K562 (cell line): ENCODE measurements around the gene RBM28. TPM values are rescaled to one million over a fixed set of nuclear protein-coding genes. Genes with fewer than 3 reads are reported as not detected.

Experiments
- ATAC-seq: fragments of 200-7000 bp; cut with Tn5 transposase; 3 replicates; pipeline ENCODE4 v1.9.1; 2020; ENCODE audit warnings: moderate library complexity
- BruUV-seq: library from RNA; stranded (reverse); fragments of 400-500 nt; replicated peaks from 2 replicates; lab custom pipeline; 2021; lab: Mats Ljungman, UMichigan
- CTCF ChIA-PET: fragments of 300-600 bp; formaldehyde crosslinking; extraction: SDS; loops from one replicate; lab custom pipeline; 2021; ENCODE audit warnings: low intra/inter-chr PET ratio; lab: Yijun Ruan, JAX
- POLR2A ChIA-PET: fragments of 300-600, 350-650 bp; sonication (Branson Sonifier 250); formaldehyde crosslinking; extraction: SDS; loops from one replicate; lab custom pipeline; 2021; ENCODE audit warnings: antibody characterized with exemption, inconsistent platforms; lab: Yijun Ruan, JAX
- DNase-seq, 4 experiments: peaks; one replicate each; pipeline versions ENCODE4 v3.0.0 to v3.0.0-alpha.2; 2011 to 2018; ENCODE audit warnings: low spot score in 3 of 4, mixed read lengths in 3 of 4; ENCODE audit errors: extremely low read depth in 1 of 4
- FAIRE-seq: peaks from 2 replicates; lab custom pipeline; 2011; peaks lifted over from hg19 to GRCh38; lab: Jason Lieb, UNC
- H2AFZ ChIP-seq: 2 replicates; pipeline ENCODE4 v1.6.0; 2011; ENCODE audit warnings: low read depth, low read length, control low read depth, inconsistent platforms
- H3K27ac ChIP-seq: fragments of 200-600 bp; 3 replicates; pipeline ENCODE4 v1.8.0; 2011; ENCODE audit warnings: low read depth, mild to moderate bottlenecking, control low read depth, inconsistent platforms, low read length, moderate library complexity, mixed read lengths; ENCODE audit errors: extremely low read depth
- H3K27me3 ChIP-seq, 2 experiments: fragments of 300-600 bp in 1 of 2; 2 replicates in 1 of 2; 3 replicates in 1 of 2; pipeline versions ENCODE4 v1.6.0 to v1.8.0; 2011; ENCODE audit warnings: inconsistent platforms in 2 of 2, low read length in 2 of 2, mild to moderate bottlenecking in 1 of 2, mixed read lengths in 1 of 2, moderate library complexity in 1 of 2; ENCODE audit not compliant: control insufficient read depth in 2 of 2, insufficient read depth in 2 of 2
- H3K36me3 ChIP-seq: fragments of 300-600 bp; 3 replicates; pipeline ENCODE4 v1.8.0; 2011; ENCODE audit warnings: mild to moderate bottlenecking, low read length, inconsistent platforms; ENCODE audit not compliant: control insufficient read depth, insufficient read depth
- H3K4me1 ChIP-seq, 2 experiments: fragments of 200-600 bp in 1 of 2; replicated peaks in 1 of 2; 2 replicates in 1 of 2; 3 replicates in 1 of 2; pipeline versions ENCODE4 v1.5.1 to v1.8.0; 2011; ENCODE audit warnings: inconsistent platforms in 2 of 2, low read length in 2 of 2, mild to moderate bottlenecking in 1 of 2, mixed read lengths in 1 of 2, moderate library complexity in 1 of 2; ENCODE audit not compliant: control insufficient read depth in 2 of 2, insufficient read depth in 2 of 2
- H3K4me2 ChIP-seq: 2 replicates; pipeline ENCODE4 v1.6.1; 2011; ENCODE audit warnings: low read length, control low read depth, inconsistent platforms, mixed read lengths; ENCODE audit not compliant: insufficient read depth
- H3K4me3 ChIP-seq: fragments of 200-600 bp; sonication (generic), shearing (Covaris generic); 2 replicates; pipeline ENCODE4 v1.5.1; 2016; ENCODE audit warnings: control low read depth, inconsistent platforms
- H3K79me2 ChIP-seq: fragments of 200-600 bp; 3 replicates; pipeline ENCODE4 v1.8.0; 2011; ENCODE audit warnings: low read length, inconsistent platforms; ENCODE audit not compliant: control insufficient read depth, insufficient read depth
- H3K9ac ChIP-seq, 2 experiments: 2 replicates each; pipeline versions ENCODE4 v1.6.0 to v1.6.1; 2011; ENCODE audit warnings: low read depth in 2 of 2, low read length in 2 of 2, control low read depth in 1 of 2, inconsistent platforms in 1 of 2, mild to moderate bottlenecking in 1 of 2, mixed read lengths in 1 of 2; ENCODE audit not compliant: insufficient read depth in 1 of 2
- H3K9me1 ChIP-seq: one replicate; pipeline ENCODE4 v1.6.0; 2011; ENCODE audit warnings: inconsistent platforms, mild to moderate bottlenecking, low read length, moderate library complexity; ENCODE audit not compliant: control insufficient read depth, insufficient read depth
- H3K9me3 ChIP-seq: replicated peaks from 2 replicates; pipeline ENCODE4 v1.5.1; 2011; ENCODE audit warnings: low read depth, low read length, inconsistent platforms; ENCODE audit not compliant: control insufficient read depth, insufficient read depth
- H4K20me1 ChIP-seq: replicated peaks from 2 replicates; pipeline ENCODE4 v1.6.1; 2011; ENCODE audit warnings: low read length, inconsistent platforms, mixed read lengths; ENCODE audit not compliant: control insufficient read depth, insufficient read depth
- ARHGAP35 ChIP-seq: fragments of 450-650 bp; IDR thresholded peaks from 2 replicates; pipeline ENCODE4 v1.6.1; 2018; ENCODE audit not compliant: partially characterized antibody
- BCOR ChIP-seq: fragments of 450-650 bp; IDR thresholded peaks from 2 replicates; pipeline ENCODE4 v1.6.1; 2016
- ETS2 ChIP-seq: IDR thresholded peaks from 2 replicates; pipeline ENCODE4 v1.6.1; 2016; ENCODE audit warnings: borderline replicate concordance, missing genetic modification characterization, mild to moderate bottlenecking, moderate library complexity, missing compliant biosample characterization; ENCODE audit not compliant: poor library complexity, severe bottlenecking
- FIP1L1 ChIP-seq: fragments of 200-400 bp; formaldehyde crosslinking; IDR thresholded peaks from 2 replicates; pipeline ENCODE4 v1.6.1; 2018; ENCODE audit warnings: mild to moderate bottlenecking, low read depth, low read length; ENCODE audit not compliant: poor library complexity, severe bottlenecking
- GATA2 ChIP-seq: sonication (generic); formaldehyde crosslinking; IDR thresholded peaks from 2 replicates; pipeline ENCODE4 v1.4.0; 2020; ENCODE audit warnings: mild to moderate bottlenecking, missing genetic modification reagents
- MCM2 ChIP-seq: fragments of 450-650 bp; IDR thresholded peaks from 2 replicates; pipeline ENCODE4 v1.6.1; 2017; ENCODE audit warnings: low read depth, mild to moderate bottlenecking
- RBM17 ChIP-seq: fragments of 200-400 bp; formaldehyde crosslinking; IDR thresholded peaks from 2 replicates; pipeline ENCODE4 v1.6.1; 2017; ENCODE audit warnings: low read depth, mild to moderate bottlenecking, low read length, borderline replicate concordance
- RFX5 ChIP-seq: IDR thresholded peaks from 2 replicates; pipeline ENCODE4 v1.6.1; 2011; ENCODE audit warnings: low read depth, mild to moderate bottlenecking, improper control_type of control experiment, low read length
- U2AF1 ChIP-seq: fragments of 200-400 bp; formaldehyde crosslinking; optimal IDR thresholded peaks from 2 replicates; pipeline ENCODE3; 2017; ENCODE audit warnings: mild to moderate bottlenecking, low read depth, low read length, moderate library complexity
- ZNF184 ChIP-seq: sonication (generic); formaldehyde crosslinking; IDR thresholded peaks from 2 replicates; pipeline ENCODE4 v1.5.0; 2020; ENCODE audit warnings: missing genetic modification reagents
- WGBS: fragments of 100-300 bp; shearing (Covaris generic); methylation state at CpG from one replicate; pipeline ENCODE4 v1.1.6; 2016; ENCODE audit warnings: low coverage, mixed read lengths; ENCODE audit not compliant: insufficient coverage; ENCODE audit errors: missing lambda C conversion rate; 5-methylcytosine and 5-hydroxymethylcytosine counted together
- in situ Hi-C: fragments of 300-500 bp; cut with MboI; formaldehyde crosslinking; loops from 4 replicates; pipeline ENCODE4 v1.15.0; 2018; ENCODE audit warnings: inconsistent platforms, mixed read lengths
- intact Hi-C: fragments of 100-400 bp; cut with micrococcal nuclease; formaldehyde crosslinking; loops from 2 replicates; pipeline ENCODE4 v1.14.2; 2022
- polyA plus RNA-seq, 8 experiments: library from polyadenylated mRNA; depleted of rRNA in 4 of 8; stranded (reverse) in 5 of 8; unstranded in 3 of 8; fragments of >200 nt; fragmentation: Nextera tagmentation in 2 of 8; fragmentation: Illumina TruSeq in 1 of 8; extraction: Ambion mirVana in 2 of 8; extraction: Trizol in 1 of 8; gene quantifications; 2 replicates each; pipeline versions ENCODE4 v1.2.1 to v1.2.3, GENCODE V29; 2011 to 2014; ENCODE audit warnings: inconsistent platforms in 1 of 8, missing spikeins in 1 of 8
- total RNA-seq, 7 experiments: library from RNA; depleted of rRNA in 6 of 7; stranded (reverse); fragments of >200 nt in 6 of 7; fragmentation: Illumina TruSeq in 2 of 7; extraction: Trizol in 2 of 7; gene quantifications; 2 replicates each; pipeline versions ENCODE4 v1.2.1 to v1.2.3, GENCODE V29; 2011 to 2021; ENCODE audit warnings: low replicate concordance in 1 of 7
- TF ChIP-seq, protein P1 (sequence below), 3 experiments: fragments of 200-800 bp in 1 of 3; sonication (Bioruptor generic) in 1 of 3; sonication (generic) in 1 of 3; formaldehyde crosslinking in 1 of 3; IDR thresholded peaks; 2 replicates each; pipeline versions ENCODE4 v1.6.1 to v1.8.0; 2016 to 2022; ENCODE audit warnings: mild to moderate bottlenecking in 2 of 3, missing compliant biosample characterization in 2 of 3, missing genetic modification characterization in 2 of 3, missing genetic modification reagents in 1 of 3
- TF ChIP-seq, protein P2 (sequence below): fragments of 450-650 bp; IDR thresholded peaks from 2 replicates; pipeline ENCODE4 v1.6.1; 2014; ENCODE audit warnings: low read depth, mild to moderate bottlenecking, moderate library complexity, borderline replicate concordance
- TF ChIP-seq, protein P3 (sequence below): sonication (generic); formaldehyde crosslinking; IDR thresholded peaks from 2 replicates; pipeline ENCODE4 v1.8.0; 2022; ENCODE audit warnings: missing genetic modification reagents, mild to moderate bottlenecking, borderline replicate concordance
- TF ChIP-seq, protein P4 (sequence below): fragments of 450-650 bp; formaldehyde crosslinking; IDR thresholded peaks from 2 replicates; pipeline ENCODE4 v1.4.0; 2020; ENCODE audit warnings: mild to moderate bottlenecking, moderate library complexity
- TF ChIP-seq, protein P5 (sequence below): fragments of 450-650 bp; conservative IDR thresholded peaks from 2 replicates; pipeline ENCODE4 v1.6.1; 2016; ENCODE audit warnings: missing genetic modification characterization, low read depth, mild to moderate bottlenecking, missing compliant biosample characterization, moderate library complexity

RBM28 gene
- total and polyA plus RNA-seq, 9 of the 15 experiments (the other 6 are each of a cell fraction or from before 2014, with no cell fraction given), result 65.8 to 213 (median 138) TPM

DNA sequence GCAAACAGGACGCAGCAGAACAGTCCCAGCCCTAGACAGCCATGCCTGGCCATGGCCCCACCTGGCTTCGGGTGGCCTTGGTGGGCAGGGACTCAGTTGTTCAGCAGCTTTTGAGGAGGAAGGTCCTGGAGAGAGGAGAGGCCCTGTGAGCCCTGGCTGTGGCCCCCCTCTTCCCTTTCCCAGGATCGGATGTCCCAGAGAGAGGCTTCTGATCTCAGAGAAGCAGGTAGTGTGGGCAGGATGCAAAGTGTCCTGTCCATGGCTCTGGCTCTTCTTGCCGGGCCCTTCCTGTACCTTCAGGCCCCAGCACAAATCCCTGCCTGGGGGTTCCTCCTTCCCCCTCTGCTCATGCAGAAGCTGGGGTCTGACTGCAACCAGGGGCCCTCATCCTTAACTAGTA lies 16.2 kb upstream of the RBM28 start:
- ChIA-PET CTCF (no interaction called here), POLR2A (no interaction called here)
- DNase-seq, result no peak
- no peak overlapping the region for H3K4me2 ChIP-seq
- no peak overlapping the region for H3K27ac ChIP-seq
- WGBS, result 11% methylated on average over 4 of the region's 4 CpGs
- no peaks in the 10 kb centered on the region for H3K9me3 ChIP-seq
- no TSS peak for BruUV-seq
- H3K27me3 ChIP-seq, result peaks cover 61% of the 10 kb centered on the region in 2 experiments
- no peaks in the 10 kb centered on the region; the same call in 1 of the 2 replicates for H4K20me1 ChIP-seq
- ATAC-seq, result no peak
- H3K4me3 ChIP-seq, result no peak overlapping the region
- no peak for FAIRE-seq
- intact Hi-C loops, result no loop called here
- no peak overlapping the region for H3K9ac ChIP-seq
- H3K9me1 ChIP-seq, result no peaks in the 10 kb centered on the region
- in situ Hi-C loops, result no loop called here
- no peaks in the 10 kb centered on the region for H3K36me3 ChIP-seq
- H2AFZ ChIP-seq, result no peak overlapping the region
- H3K79me2 ChIP-seq, result no peaks in the 10 kb centered on the region
- peaks cover 6 to 21% of the 10 kb centered on the region in 2 experiments; a peak in 3 of 5 replicates for H3K4me1 ChIP-seq
- TF ChIP-seq, protein P1, sequence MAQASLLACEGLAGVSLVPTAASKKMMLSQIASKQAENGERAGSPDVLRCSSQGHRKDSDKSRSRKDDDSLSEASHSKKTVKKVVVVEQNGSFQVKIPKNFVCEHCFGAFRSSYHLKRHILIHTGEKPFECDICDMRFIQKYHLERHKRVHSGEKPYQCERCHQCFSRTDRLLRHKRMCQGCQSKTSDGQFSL (CRISPR knock-in tag; IDR thresholded peaks at IDR 0.05), result no peak
- TF ChIP-seq, protein P1 (tag; IDR thresholded peaks at IDR 0.05), result no peak
- TF ChIP-seq ZNF184 (no peak), GATA2 (no peak), FIP1L1 (no peak), BCOR (no peak), MCM2 (no peak), U2AF1 (no peak), RBM17 (no peak), ARHGAP35 (no peak), ETS2 (tag) (no peak), RFX5 (no peak)
- TF ChIP-seq, protein P2, sequence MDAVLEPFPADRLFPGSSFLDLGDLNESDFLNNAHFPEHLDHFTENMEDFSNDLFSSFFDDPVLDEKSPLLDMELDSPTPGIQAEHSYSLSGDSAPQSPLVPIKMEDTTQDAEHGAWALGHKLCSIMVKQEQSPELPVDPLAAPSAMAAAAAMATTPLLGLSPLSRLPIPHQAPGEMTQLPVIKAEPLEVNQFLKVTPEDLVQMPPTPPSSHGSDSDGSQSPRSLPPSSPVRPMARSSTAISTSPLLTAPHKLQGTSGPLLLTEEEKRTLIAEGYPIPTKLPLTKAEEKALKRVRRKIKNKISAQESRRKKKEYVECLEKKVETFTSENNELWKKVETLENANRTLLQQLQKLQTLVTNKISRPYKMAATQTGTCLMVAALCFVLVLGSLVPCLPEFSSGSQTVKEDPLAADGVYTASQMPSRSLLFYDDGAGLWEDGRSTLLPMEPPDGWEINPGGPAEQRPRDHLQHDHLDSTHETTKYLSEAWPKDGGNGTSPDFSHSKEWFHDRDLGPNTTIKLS, result no peak
- TF ChIP-seq, protein P3, sequence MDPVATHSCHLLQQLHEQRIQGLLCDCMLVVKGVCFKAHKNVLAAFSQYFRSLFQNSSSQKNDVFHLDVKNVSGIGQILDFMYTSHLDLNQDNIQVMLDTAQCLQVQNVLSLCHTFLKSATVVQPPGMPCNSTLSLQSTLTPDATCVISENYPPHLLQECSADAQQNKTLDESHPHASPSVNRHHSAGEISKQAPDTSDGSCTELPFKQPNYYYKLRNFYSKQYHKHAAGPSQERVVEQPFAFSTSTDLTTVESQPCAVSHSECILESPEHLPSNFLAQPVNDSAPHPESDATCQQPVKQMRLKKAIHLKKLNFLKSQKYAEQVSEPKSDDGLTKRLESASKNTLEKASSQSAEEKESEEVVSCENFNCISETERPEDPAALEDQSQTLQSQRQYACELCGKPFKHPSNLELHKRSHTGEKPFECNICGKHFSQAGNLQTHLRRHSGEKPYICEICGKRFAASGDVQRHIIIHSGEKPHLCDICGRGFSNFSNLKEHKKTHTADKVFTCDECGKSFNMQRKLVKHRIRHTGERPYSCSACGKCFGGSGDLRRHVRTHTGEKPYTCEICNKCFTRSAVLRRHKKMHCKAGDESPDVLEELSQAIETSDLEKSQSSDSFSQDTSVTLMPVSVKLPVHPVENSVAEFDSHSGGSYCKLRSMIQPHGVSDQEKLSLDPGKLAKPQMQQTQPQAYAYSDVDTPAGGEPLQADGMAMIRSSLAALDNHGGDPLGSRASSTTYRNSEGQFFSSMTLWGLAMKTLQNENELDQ, result no peak
- TF ChIP-seq, protein P4, sequence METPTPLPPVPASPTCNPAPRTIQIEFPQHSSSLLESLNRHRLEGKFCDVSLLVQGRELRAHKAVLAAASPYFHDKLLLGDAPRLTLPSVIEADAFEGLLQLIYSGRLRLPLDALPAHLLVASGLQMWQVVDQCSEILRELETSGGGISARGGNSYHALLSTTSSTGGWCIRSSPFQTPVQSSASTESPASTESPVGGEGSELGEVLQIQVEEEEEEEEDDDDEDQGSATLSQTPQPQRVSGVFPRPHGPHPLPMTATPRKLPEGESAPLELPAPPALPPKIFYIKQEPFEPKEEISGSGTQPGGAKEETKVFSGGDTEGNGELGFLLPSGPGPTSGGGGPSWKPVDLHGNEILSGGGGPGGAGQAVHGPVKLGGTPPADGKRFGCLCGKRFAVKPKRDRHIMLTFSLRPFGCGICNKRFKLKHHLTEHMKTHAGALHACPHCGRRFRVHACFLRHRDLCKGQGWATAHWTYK (CRISPR knock-in tag), result no peak
- TF ChIP-seq, protein P5, sequence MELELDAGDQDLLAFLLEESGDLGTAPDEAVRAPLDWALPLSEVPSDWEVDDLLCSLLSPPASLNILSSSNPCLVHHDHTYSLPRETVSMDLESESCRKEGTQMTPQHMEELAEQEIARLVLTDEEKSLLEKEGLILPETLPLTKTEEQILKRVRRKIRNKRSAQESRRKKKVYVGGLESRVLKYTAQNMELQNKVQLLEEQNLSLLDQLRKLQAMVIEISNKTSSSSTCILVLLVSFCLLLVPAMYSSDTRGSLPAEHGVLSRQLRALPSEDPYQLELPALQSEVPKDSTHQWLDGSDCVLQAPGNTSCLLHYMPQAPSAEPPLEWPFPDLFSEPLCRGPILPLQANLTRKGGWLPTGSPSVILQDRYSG, result no peak
